ENCODE results near the gene RREB1. TPM values are rescaled to one million over a fixed set of nuclear protein-coding genes. Genes with fewer than 3 reads are reported as not detected.

RREB1 gene
- polyA plus RNA-seq, 1 experiment, result 2.6 TPM

DNA sequence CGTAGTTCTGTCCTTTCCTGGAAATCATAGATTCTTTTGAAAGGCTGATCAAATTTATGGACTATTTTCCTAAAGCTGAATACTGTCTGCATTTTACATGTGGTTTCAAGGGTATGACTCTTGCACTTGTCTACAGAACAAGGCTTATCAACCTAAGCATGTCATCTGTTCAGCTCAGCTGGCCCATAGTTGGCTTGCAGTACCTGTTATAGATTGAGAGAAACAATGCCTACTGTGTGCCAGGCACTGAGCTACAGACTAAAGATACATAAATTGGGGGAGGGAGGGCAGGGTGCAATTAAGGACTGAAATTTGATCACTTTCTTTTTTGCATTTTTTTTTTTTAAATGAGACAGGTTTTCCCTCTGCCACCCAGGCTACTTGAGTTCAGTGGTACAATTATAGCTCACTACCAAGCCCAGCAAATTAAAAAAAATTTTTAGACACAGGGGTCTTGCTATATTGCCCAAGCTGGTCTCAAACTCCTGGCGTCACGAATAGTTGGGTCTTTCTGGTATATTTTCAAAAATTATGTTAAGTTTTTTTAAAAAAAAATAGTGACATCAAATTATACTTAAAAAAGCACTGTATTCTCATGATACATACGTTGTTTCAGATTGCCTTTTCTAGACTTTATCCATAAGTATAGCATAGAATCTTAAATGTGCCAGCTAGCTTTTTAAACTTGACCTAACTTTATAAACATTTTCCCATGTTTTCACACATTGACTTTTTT is 52.2 kb downstream of the RREB1 start:
- Histone ChIP-seq H3K27me3 (ENCODE audit: control insufficient read depth, insufficient read depth, low read length) (no peaks in the 10 kb centered on the region), H3K4me3 (ENCODE audit: low read depth, low read length) (no peak overlapping the region), H3K27ac (ENCODE audit: low read depth, low read length) (no peak overlapping the region), H3K9me3 (ENCODE audit: control insufficient read depth, insufficient read depth, low read length) (no peaks in the 10 kb centered on the region)
- CTCF ChIA-PET, result interaction anchor here (0.7 to 1.0 kb wide), 2 partner anchors 58 to 84 kb away, joined by 3 to 5 read pairs; no protein-coding TSS in a partner anchor
- POLR2A ChIA-PET, result interaction anchor here (1.2 kb wide), 1 partner anchor 14 kb away, joined by 3 read pairs; no protein-coding TSS in a partner anchor
- no peak for DNase-seq (ENCODE audit: low read depth, low spot score)
- TF ChIP-seq, protein P1, sequence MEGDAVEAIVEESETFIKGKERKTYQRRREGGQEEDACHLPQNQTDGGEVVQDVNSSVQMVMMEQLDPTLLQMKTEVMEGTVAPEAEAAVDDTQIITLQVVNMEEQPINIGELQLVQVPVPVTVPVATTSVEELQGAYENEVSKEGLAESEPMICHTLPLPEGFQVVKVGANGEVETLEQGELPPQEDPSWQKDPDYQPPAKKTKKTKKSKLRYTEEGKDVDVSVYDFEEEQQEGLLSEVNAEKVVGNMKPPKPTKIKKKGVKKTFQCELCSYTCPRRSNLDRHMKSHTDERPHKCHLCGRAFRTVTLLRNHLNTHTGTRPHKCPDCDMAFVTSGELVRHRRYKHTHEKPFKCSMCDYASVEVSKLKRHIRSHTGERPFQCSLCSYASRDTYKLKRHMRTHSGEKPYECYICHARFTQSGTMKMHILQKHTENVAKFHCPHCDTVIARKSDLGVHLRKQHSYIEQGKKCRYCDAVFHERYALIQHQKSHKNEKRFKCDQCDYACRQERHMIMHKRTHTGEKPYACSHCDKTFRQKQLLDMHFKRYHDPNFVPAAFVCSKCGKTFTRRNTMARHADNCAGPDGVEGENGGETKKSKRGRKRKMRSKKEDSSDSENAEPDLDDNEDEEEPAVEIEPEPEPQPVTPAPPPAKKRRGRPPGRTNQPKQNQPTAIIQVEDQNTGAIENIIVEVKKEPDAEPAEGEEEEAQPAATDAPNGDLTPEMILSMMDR (IDR thresholded peaks at IDR 0.05; ENCODE audit: low read depth, low read length), result no peak

DNA sequence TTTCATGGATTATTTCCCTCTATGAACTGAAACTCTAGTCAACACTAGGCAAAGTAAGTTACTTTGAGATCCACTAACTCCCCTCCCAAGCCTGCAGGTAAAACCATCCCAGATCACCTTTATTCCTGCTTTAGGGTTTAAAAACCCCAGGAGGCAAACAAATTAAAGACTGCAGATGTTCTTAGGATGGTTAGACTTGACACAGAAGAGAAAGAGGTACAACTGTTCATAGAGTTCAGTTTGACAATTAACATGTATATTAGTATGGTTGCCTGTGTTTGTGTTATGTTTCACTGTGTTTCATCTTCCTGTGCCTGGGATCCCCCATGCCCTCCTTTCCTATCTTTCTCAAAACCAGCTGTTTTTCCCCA is 53.5 kb downstream of the RREB1 start:
- no peaks in the 10 kb centered on the region for H3K9me3 ChIP-seq (ENCODE audit: control insufficient read depth, insufficient read depth, low read length)
- CTCF ChIA-PET, result no interaction called here
- no peak for DNase-seq (ENCODE audit: low read depth, low spot score)
- H3K27ac ChIP-seq (ENCODE audit: low read depth, low read length), result no peak overlapping the region
- no peak overlapping the region for H3K4me3 ChIP-seq (ENCODE audit: low read depth, low read length)
- TF ChIP-seq, protein P1 (IDR thresholded peaks at IDR 0.05; ENCODE audit: low read depth, low read length), result no peak
- H3K27me3 ChIP-seq (ENCODE audit: control insufficient read depth, insufficient read depth, low read length), result no peaks in the 10 kb centered on the region
- POLR2A ChIA-PET, result no interaction called here

DNA sequence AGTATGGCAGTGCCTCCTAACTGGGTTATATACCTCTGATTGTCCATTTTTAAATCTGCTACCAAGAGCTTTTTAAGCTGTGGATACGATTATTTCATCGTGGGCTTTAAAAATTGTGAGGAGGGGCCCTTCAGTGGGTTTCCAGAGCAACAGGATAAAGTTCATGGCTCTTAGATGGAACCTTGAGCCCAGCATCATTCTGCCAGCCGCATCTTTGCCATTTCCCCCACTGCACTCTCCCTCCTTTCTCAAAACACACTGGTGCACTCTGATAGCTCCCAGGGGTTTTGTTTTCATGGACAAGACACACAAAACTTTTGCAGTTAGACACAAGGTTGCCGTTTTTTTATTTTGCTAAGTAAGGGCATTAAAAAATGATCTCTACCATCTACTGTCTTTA is 54.1 kb downstream of the RREB1 start:
- ChIA-PET CTCF (interaction anchor here (0.5 kb wide), 1 partner anchor 57 kb away, joined by 3 read pairs; no protein-coding TSS in a partner anchor), POLR2A (no interaction called here)
- TF ChIP-seq, protein P1 (IDR thresholded peaks at IDR 0.05; ENCODE audit: low read depth, low read length), result no peak
- Histone ChIP-seq H3K4me3 (ENCODE audit: low read depth, low read length) (no peak overlapping the region), H3K27me3 (ENCODE audit: control insufficient read depth, insufficient read depth, low read length) (no peaks in the 10 kb centered on the region), H3K27ac (ENCODE audit: low read depth, low read length) (no peak overlapping the region), H3K9me3 (ENCODE audit: control insufficient read depth, insufficient read depth, low read length) (no peaks in the 10 kb centered on the region)
- no peak for DNase-seq (ENCODE audit: low read depth, low spot score)

DNA sequence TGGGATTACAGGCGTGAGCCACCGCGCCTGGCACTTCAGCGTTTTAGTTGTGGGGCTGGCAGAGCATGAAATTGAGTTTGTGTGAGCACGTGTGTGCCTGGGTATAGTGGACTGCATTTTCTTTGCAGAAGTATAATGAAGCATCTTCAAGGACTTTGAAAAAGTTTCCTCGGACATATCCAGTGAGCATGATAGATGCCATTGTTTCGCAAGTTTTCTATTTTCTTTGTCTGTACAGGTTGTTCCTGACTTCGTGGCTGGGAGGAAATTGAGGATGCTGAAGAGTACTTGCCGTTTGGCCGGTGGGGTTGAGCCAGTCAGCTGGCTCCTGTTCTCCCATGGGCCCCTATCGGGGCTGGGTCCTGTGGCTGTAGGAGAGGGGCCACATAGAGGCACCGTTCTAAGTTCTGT is 55.9 kb downstream of the RREB1 start:
- ChIA-PET POLR2A (no interaction called here), CTCF (no interaction called here)
- Histone ChIP-seq H3K27ac (ENCODE audit: low read depth, low read length) (no peak overlapping the region), H3K4me3 (ENCODE audit: low read depth, low read length) (no peak overlapping the region), H3K27me3 (ENCODE audit: control insufficient read depth, insufficient read depth, low read length) (no peaks in the 10 kb centered on the region), H3K9me3 (ENCODE audit: control insufficient read depth, insufficient read depth, low read length) (no peaks in the 10 kb centered on the region)
- no peak for DNase-seq (ENCODE audit: low read depth, low spot score)
- TF ChIP-seq, protein P1 (IDR thresholded peaks at IDR 0.05; ENCODE audit: low read depth, low read length), result no peak

DNA sequence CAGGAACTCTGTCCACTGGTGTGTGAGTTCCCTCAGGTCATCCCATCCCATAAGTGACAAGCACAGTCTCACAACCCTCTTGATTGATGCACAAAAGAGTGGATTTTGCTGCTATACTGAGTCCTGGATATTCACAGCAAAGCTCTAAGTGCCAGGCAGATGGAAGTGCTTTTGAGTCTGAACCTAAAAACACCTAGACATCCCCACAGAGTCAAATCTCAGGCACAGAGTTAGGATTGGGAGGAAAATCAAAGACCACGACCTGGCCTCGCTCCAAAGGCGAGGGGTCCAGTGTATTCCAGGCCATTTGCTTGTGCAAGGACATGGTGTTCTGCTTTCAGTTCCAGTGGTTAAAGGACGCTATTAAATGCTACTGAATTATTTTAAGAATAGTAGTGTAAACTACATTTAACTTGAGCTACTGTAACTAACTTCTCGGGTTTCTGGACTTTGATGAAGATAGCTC is 56.8 kb downstream of the RREB1 start:
- Histone ChIP-seq H3K27ac (ENCODE audit: low read depth, low read length) (peak overlapping the region; percentile 79), H3K9me3 (ENCODE audit: control insufficient read depth, insufficient read depth, low read length) (no peaks in the 10 kb centered on the region), H3K27me3 (ENCODE audit: control insufficient read depth, insufficient read depth, low read length) (no peaks in the 10 kb centered on the region), H3K4me3 (ENCODE audit: low read depth, low read length) (no peak overlapping the region)
- no peak for DNase-seq (ENCODE audit: low read depth, low spot score)
- ChIA-PET POLR2A (interaction anchor here (0.9 to 2.4 kb wide), 2 partner anchors 18 to 56 kb away, joined by 5 to 6 read pairs; partner anchors contain the start of gene RREB1), CTCF (interaction anchor here (0.5 to 0.9 kb wide), 2 partner anchors 79 to 452 kb away, joined by 3 to 5 read pairs; no protein-coding TSS in a partner anchor)
- TF ChIP-seq, protein P1 (IDR thresholded peaks at IDR 0.05; ENCODE audit: low read depth, low read length), result no peak
